H1 (cell line): ENCODE results near the gene PRKRIP1. TPM values are rescaled to one million over a fixed set of nuclear protein-coding genes. Genes with fewer than 3 reads are reported as not detected.

Experiments
- CTCF ChIA-PET: fragments of 300-600 bp; sonication (Branson Sonifier 250); formaldehyde crosslinking; loops from one replicate; lab custom pipeline; 2021; ENCODE audit not compliant: partially characterized antibody; lab: Charles Lee
- POLR2A ChIA-PET: fragments of 300-600 bp; sonication (Branson Sonifier 250); formaldehyde crosslinking; loops from one replicate; lab custom pipeline; 2021; ENCODE audit warnings: inconsistent platforms; ENCODE audit not compliant: partially characterized antibody; lab: Charles Lee
- DNase-seq, 2 experiments: peaks; one replicate each; pipeline versions ENCODE4 v3.0.0 to v3.0.0-alpha.2; 2010 to 2022; ENCODE audit warnings: low spot score in 2 of 2, low read depth in 1 of 2, mixed read lengths in 1 of 2
- FAIRE-seq: peaks from 2 replicates; lab custom pipeline; 2011; peaks lifted over from hg19 to GRCh38; lab: Jason Lieb, UNC
- H2AFZ ChIP-seq: 2 replicates; pipeline ENCODE4 v1.8.1; 2012; ENCODE audit warnings: low read length, inconsistent platforms
- H2AK5ac ChIP-seq: 2 replicates; pipeline ENCODE4 v1.6.1; 2013; ENCODE audit warnings: low read depth, low read length
- H2BK120ac ChIP-seq: replicated peaks from 2 replicates; pipeline ENCODE3; 2013; ENCODE audit warnings: low read depth, low read length, inconsistent platforms
- H2BK12ac ChIP-seq: 2 replicates; pipeline ENCODE4 v1.6.1; 2013; ENCODE audit warnings: low read depth, low read length
- H2BK15ac ChIP-seq: 2 replicates; pipeline ENCODE4 v1.6.1; 2013; ENCODE audit warnings: low read length
- H2BK20ac ChIP-seq: 2 replicates; pipeline ENCODE4 v1.6.1; 2013; ENCODE audit warnings: low read length
- H2BK5ac ChIP-seq: 2 replicates; pipeline ENCODE4 v1.6.1; 2013; ENCODE audit warnings: low read depth, low read length
- H3K14ac ChIP-seq: 2 replicates; pipeline ENCODE4 v1.6.1; 2013; ENCODE audit warnings: inconsistent platforms; ENCODE audit not compliant: insufficient read length
- H3K18ac ChIP-seq: 2 replicates; pipeline ENCODE4 v1.6.1; 2013; ENCODE audit warnings: low read length; ENCODE audit errors: extremely low read depth
- H3K23ac ChIP-seq: 2 replicates; pipeline ENCODE4 v1.6.1; 2013; ENCODE audit warnings: inconsistent platforms; ENCODE audit not compliant: insufficient read length
- H3K23me2 ChIP-seq: 2 replicates; pipeline ENCODE4 v1.6.1; 2013; ENCODE audit warnings: low read depth, low read length
- H3K27ac ChIP-seq: 2 replicates; pipeline ENCODE4 v1.6.1; 2011; ENCODE audit warnings: low read depth, low read length, inconsistent platforms
- H3K27me3 ChIP-seq, 4 experiments: replicated peaks in 1 of 4; 1 replicate in 1 of 4; 2 replicates in 3 of 4; pipeline versions ENCODE4 v1.6.1 to v1.8.1; 2011 to 2013; ENCODE audit warnings: low read length in 3 of 4, mild to moderate bottlenecking in 3 of 4, inconsistent platforms in 2 of 4, mixed read lengths in 2 of 4, moderate library complexity in 1 of 4; ENCODE audit not compliant: control insufficient read depth in 3 of 4, insufficient read depth in 3 of 4; ENCODE audit errors: extremely low read depth in 1 of 4
- H3K36me3 ChIP-seq, 4 experiments: 2 replicates each; pipeline versions ENCODE4 v1.6.1 to v1.8.1; 2011 to 2013; ENCODE audit warnings: mild to moderate bottlenecking in 4 of 4, low read length in 3 of 4, moderate library complexity in 2 of 4, control low read depth in 1 of 4, inconsistent platforms in 1 of 4; ENCODE audit not compliant: insufficient read depth in 4 of 4, control insufficient read depth in 2 of 4
- H3K4ac ChIP-seq: replicated peaks from 2 replicates; pipeline ENCODE3; 2013; ENCODE audit warnings: low read length, low read depth, mixed read lengths, inconsistent platforms; ENCODE audit not compliant: insufficient read length
- H3K4me1 ChIP-seq, 4 experiments: replicated peaks in 1 of 4; 1 replicate in 1 of 4; 2 replicates in 3 of 4; pipeline versions ENCODE4 v1.6.1 to v1.8.1; 2011 to 2013; ENCODE audit warnings: low read length in 3 of 4, inconsistent platforms in 2 of 4, mixed read lengths in 1 of 4; ENCODE audit not compliant: insufficient read depth in 4 of 4, control insufficient read depth in 3 of 4
- H3K4me2 ChIP-seq, 2 experiments: 2 replicates each; pipeline versions ENCODE4 v1.6.1 to v1.8.1; 2011 to 2013; ENCODE audit warnings: low read depth in 2 of 2, low read length in 2 of 2, control low read depth in 1 of 2, inconsistent platforms in 1 of 2, mild to moderate bottlenecking in 1 of 2; ENCODE audit not compliant: insufficient read depth in 1 of 2
- H3K4me3 ChIP-seq, 4 experiments: fragments of 200-600, 300-600 bp in 1 of 4; sonication (generic), shearing (Covaris generic), sonication (Bioruptor Twin) in 1 of 4; 2 replicates each; pipeline versions ENCODE4 v1.5.1 to v1.8.1; 2011 to 2016; ENCODE audit warnings: low read length in 4 of 4, low read depth in 3 of 4, control low read depth in 2 of 4, inconsistent platforms in 2 of 4, mild to moderate bottlenecking in 2 of 4, mixed read lengths in 1 of 4, moderate library complexity in 1 of 4; ENCODE audit not compliant: insufficient read depth in 2 of 4; ENCODE audit errors: extremely low read depth in 1 of 4
- H3K56ac ChIP-seq: replicated peaks from 2 replicates; pipeline ENCODE3; 2013; ENCODE audit warnings: low read depth, mild to moderate bottlenecking, mixed read lengths, low read length, inconsistent platforms; ENCODE audit not compliant: insufficient read length
- H3K79me1 ChIP-seq: 2 replicates; pipeline ENCODE4 v1.6.1; 2013; ENCODE audit warnings: low read depth, low read length, control low read depth
- H3K79me2 ChIP-seq, 2 experiments: 2 replicates each; pipeline versions ENCODE4 v1.6.1 to v1.8.1; 2012 to 2013; ENCODE audit warnings: low read length in 2 of 2, mild to moderate bottlenecking in 2 of 2, inconsistent platforms in 1 of 2; ENCODE audit not compliant: insufficient read depth in 2 of 2, control insufficient read depth in 1 of 2
- H3K9ac ChIP-seq, 4 experiments: replicated peaks in 1 of 4; 1 replicate in 1 of 4; 2 replicates in 3 of 4; pipeline versions ENCODE4 v1.6.1 to v1.8.1; 2011 to 2013; ENCODE audit warnings: low read depth in 3 of 4, low read length in 3 of 4, control low read depth in 2 of 4, mild to moderate bottlenecking in 2 of 4, moderate library complexity in 2 of 4, inconsistent platforms in 1 of 4; ENCODE audit errors: extremely low read depth in 1 of 4
- H3K9me3 ChIP-seq, 2 experiments: 2 replicates each; pipeline versions ENCODE4 v1.6.1 to v1.8.1; 2012 to 2013; ENCODE audit warnings: mild to moderate bottlenecking in 2 of 2, moderate library complexity in 2 of 2, control low read depth in 1 of 2, inconsistent platforms in 1 of 2, low read depth in 1 of 2, low read length in 1 of 2, mixed read lengths in 1 of 2; ENCODE audit not compliant: insufficient read depth in 2 of 2
- H4K20me1 ChIP-seq, 2 experiments: replicated peaks in 1 of 2; 2 replicates each; pipeline versions ENCODE3 to v1.8.1; 2011 to 2013; ENCODE audit warnings: inconsistent platforms in 2 of 2, low read length in 2 of 2, mild to moderate bottlenecking in 1 of 2; ENCODE audit not compliant: insufficient read depth in 2 of 2, control insufficient read depth in 1 of 2
- H4K5ac ChIP-seq: 2 replicates; pipeline ENCODE4 v1.6.1; 2013; ENCODE audit warnings: low read length, low read depth, mixed read lengths, inconsistent platforms; ENCODE audit not compliant: insufficient read length
- H4K8ac ChIP-seq: 2 replicates; pipeline ENCODE4 v1.8.0; 2013; ENCODE audit warnings: mild to moderate bottlenecking, moderate library complexity, low read length, inconsistent platforms; ENCODE audit not compliant: insufficient read depth; ENCODE audit errors: extremely low read depth
- H4K91ac ChIP-seq: replicated peaks from 2 replicates; pipeline ENCODE3; 2013; ENCODE audit warnings: low read length, mixed read lengths, inconsistent platforms; ENCODE audit not compliant: insufficient read length
- BCL11A ChIP-seq, 2 experiments: IDR thresholded peaks; one replicate each; pipeline ENCODE4 v1.6.1; 2011; ENCODE audit warnings: low read depth in 2 of 2, low read length in 2 of 2, mild to moderate bottlenecking in 2 of 2
- CEBPB ChIP-seq: IDR thresholded peaks from 2 replicates; pipeline ENCODE4 v1.6.1; 2012; ENCODE audit warnings: low read depth, low read length
- CHD1 ChIP-seq: IDR thresholded peaks from 2 replicates; pipeline ENCODE4 v1.6.1; 2012; ENCODE audit warnings: low read depth, low read length, improper control_type of control experiment
- JUN ChIP-seq: IDR thresholded peaks from 2 replicates; pipeline ENCODE4 v1.6.1; 2011; ENCODE audit warnings: low read depth, mild to moderate bottlenecking, improper control_type of control experiment, low read length
- JUND ChIP-seq: IDR thresholded peaks from 2 replicates; pipeline ENCODE4 v1.6.1; 2011; ENCODE audit warnings: mild to moderate bottlenecking, improper control_type of control experiment, low read length
- POU5F1 ChIP-seq: IDR thresholded peaks from 2 replicates; pipeline ENCODE4 v1.6.1; 2011; ENCODE audit warnings: low read depth, mild to moderate bottlenecking, low read length, moderate library complexity
- RBBP5 ChIP-seq: IDR thresholded peaks from 2 replicates; pipeline ENCODE4 v1.7.1; 2012; ENCODE audit warnings: low read depth, mild to moderate bottlenecking, inconsistent platforms, low read length, moderate library complexity, borderline replicate concordance
- TEAD4 ChIP-seq: IDR thresholded peaks from 2 replicates; pipeline ENCODE4 v1.6.1; 2012; ENCODE audit warnings: low read depth, low read length, inconsistent platforms, mixed read lengths
- WGBS, 2 experiments: shearing (Covaris generic) in 1 of 2; methylation state at CpG; one replicate each; pipeline versions ENCODE4 v1.1.6 to v1.1.7; 2013 to 2015; ENCODE audit warnings: low lambda C conversion rate in 2 of 2, mixed read lengths in 2 of 2, inconsistent platforms in 1 of 2, low coverage in 1 of 2, missing lambda C conversion rate in 1 of 2; ENCODE audit not compliant: insufficient replicate concordance in 2 of 2, insufficient coverage in 1 of 2, insufficient read length in 1 of 2; ENCODE audit errors: extremely low coverage in 1 of 2, missing lambda C conversion rate in 1 of 2; 5-methylcytosine and 5-hydroxymethylcytosine counted together
- polyA plus RNA-seq, 7 experiments: library from polyadenylated mRNA; depleted of rRNA in 3 of 7; stranded (reverse) in 5 of 7; unstranded in 2 of 7; fragments of >200 nt in 5 of 7; fragments of 200-250 nt in 2 of 7; gene quantifications; 1 replicate in 5 of 7; 2 replicates in 1 of 7; 4 replicates in 1 of 7; pipeline versions ENCODE4 v1.2.1 to v1.2.3, GENCODE V29; 2011 to 2013; ENCODE audit warnings: missing spikeins in 2 of 7, mixed read lengths in 2 of 7
- total RNA-seq: library from RNA; stranded (reverse); fragmentation: NEBNext Ultra II Directional; extraction: Animal tissue kit (Norgen Biotek cat#: 25700); gene quantifications from 2 replicates; pipeline ENCODE4 v1.2.1, GENCODE V29; 2021
- TF ChIP-seq, protein P1 (sequence below): IDR thresholded peaks from 2 replicates; pipeline ENCODE4 v1.6.1; 2012; ENCODE audit warnings: inconsistent platforms

PRKRIP1 gene
- total and polyA plus RNA-seq, 2 of the 8 experiments (the other 6 are each of a cell fraction or from before 2014, with no cell fraction given) = 11.1 to 22.0 TPM

DNA sequence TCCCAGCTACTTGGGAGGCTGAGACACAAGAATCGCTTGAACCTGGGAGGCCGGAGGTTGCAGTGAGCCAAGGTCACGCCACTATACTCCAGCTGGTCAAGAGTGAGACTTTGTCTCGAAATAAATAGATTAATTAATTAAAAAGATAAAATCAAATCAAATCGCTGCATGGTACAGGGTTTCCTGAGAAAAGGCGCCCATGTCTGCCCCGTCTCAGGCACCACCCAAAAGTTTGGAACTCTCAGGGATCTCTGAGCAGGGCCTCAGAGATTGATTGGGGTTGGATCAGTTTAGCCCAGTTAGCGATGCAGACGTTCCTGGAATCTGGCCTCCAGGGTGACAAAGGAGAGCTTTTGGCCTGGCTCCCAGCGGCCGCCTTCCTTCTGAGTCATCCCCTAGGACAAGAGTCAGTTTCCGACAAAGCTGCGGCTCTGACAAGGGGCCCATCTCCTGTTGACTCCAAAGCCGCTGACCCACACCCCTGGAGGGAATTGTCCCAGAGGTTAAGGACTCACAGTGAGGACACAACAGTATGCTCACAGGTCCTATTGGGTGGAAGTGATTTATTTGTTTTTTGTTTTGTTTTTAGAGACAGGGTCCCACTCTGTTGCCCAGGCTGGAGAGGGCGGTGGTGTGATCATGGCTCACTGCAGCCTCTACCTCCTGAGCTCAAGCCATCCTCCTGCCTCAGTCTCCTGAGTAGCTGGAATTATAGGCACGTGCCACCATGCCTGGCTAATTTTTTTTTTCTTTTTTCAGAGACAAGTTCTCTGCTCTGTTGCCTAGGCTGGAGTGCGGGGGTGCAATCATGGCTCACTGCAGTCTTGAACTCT, 44.0 kb downstream of the PRKRIP1 start:
- no peak overlapping the region for H3K27ac ChIP-seq

More for the DNA sequence above, 44.0 kb downstream of the PRKRIP1 start:
- Histone ChIP-seq H4K91ac (peak overlapping the region; percentile 65), H3K79me2 (no peaks in the 10 kb centered on the region), H2BK15ac (0 out of 2 replicates have a peak overlapping the region, but pooled peaks have one; percentile 81), H3K4ac (no peak overlapping the region), H3K36me3 (peaks cover 0 to 3% (median 0%) of the 10 kb centered on the region in 4 experiments; a peak in 2 of 8 replicates), H2BK20ac (0 out of 2 replicates have a peak overlapping the region, but pooled peaks have one; percentile 61), H3K4me2 (no peak overlapping the region), H2BK120ac (no peak overlapping the region), H3K4me1 (peaks cover 0 to 9% (median 0%) of the 10 kb centered on the region in 4 experiments; a peak in 2 of 7 replicates), H4K8ac (peak overlapping the region; percentile 51; the same call in 1 of the 2 replicates), H3K14ac (no peak overlapping the region), H2BK12ac (0 out of 2 replicates have a peak overlapping the region, but pooled peaks have one; percentile 23), H3K9ac (no peak overlapping the region), H3K27me3 (no peaks in the 10 kb centered on the region), H3K56ac (no peak overlapping the region), H2BK5ac (no peak overlapping the region), H4K20me1 (no peaks in the 10 kb centered on the region), H3K79me1 (no peaks in the 10 kb centered on the region), H2AFZ (no peak overlapping the region), H4K5ac (no peak overlapping the region), H3K9me3 (no peaks in the 10 kb centered on the region), H3K23me2 (no peaks in the 10 kb centered on the region), H3K4me3 (no peak overlapping the region), H2AK5ac (0 out of 2 replicates have a peak overlapping the region, but pooled peaks have one; percentile 86), H3K18ac (no peak overlapping the region), H3K23ac (no peak overlapping the region)
- no peak for FAIRE-seq
- ChIA-PET CTCF (interaction anchor here (1.0 to 2.4 kb wide), 8 partner anchors 14 to 49 kb away, joined by 3 to 9 read pairs (median 4); partner anchors contain the start of genes ALKBH4 and LRWD1), POLR2A (interaction anchor here (1.2 to 5.9 kb wide), 4 partner anchors 11 to 44 kb away, joined by 3 to 49 read pairs (median 26); partner anchors contain the start of gene PRKRIP1)
- TF ChIP-seq JUN = no peak
- no peak for TF ChIP-seq POU5F1
- no peak for TF ChIP-seq CEBPB
- TF ChIP-seq JUND = peak; percentile 60; the same call in 1 of the 2 replicates
- TF ChIP-seq RBBP5 = no peak
- TF ChIP-seq BCL11A (IDR thresholded peaks at IDR 0.05; ENCODE audit: low read depth in 2 of 2, low read length in 2 of 2) = no peak
- no peak for TF ChIP-seq CHD1
- TF ChIP-seq, protein P1, sequence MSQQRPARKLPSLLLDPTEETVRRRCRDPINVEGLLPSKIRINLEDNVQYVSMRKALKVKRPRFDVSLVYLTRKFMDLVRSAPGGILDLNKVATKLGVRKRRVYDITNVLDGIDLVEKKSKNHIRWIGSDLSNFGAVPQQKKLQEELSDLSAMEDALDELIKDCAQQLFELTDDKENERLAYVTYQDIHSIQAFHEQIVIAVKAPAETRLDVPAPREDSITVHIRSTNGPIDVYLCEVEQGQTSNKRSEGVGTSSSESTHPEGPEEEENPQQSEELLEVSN = no peak
- peak; percentile 36; the same call in 1 of the 2 replicates for TF ChIP-seq TEAD4
- DNase-seq = peak in 1 of 2 experiments; percentile 53
- 86% methylated on average over 17 of the region's 17 CpGs; no CpG with 5 or more reads in 1 of the 2 experiments for WGBS, 2 experiments
